ENCODE data around the gene GM2A.

DNA sequence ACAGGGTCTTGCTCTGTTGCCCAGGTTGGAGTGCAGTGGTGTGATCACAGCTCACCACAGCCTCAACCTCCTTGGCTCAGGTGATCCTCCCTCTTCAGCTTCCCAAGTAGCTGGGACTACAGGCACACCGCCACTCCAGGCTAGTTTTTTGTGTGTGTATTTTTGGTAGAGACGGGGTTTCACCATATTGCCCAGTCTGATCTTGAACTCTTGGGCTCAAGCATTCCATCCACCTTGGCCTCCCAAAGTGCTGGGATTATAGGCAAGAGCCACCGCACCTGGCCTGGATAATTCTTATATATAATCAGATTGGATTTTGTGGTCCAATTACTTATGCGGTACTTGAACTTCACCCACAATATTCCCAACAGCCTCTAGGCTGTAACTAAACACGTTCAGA lies 48.9 kb upstream of the GM2A start:
- no peak for TF ChIP-seq TRIM24 (CRISPR knock-in tag; IDR thresholded peaks at IDR 0.05)
- no peak for TF ChIP-seq SP2 (CRISPR knock-in tag; IDR thresholded peaks at IDR 0.05)
- TF ChIP-seq, protein P1, sequence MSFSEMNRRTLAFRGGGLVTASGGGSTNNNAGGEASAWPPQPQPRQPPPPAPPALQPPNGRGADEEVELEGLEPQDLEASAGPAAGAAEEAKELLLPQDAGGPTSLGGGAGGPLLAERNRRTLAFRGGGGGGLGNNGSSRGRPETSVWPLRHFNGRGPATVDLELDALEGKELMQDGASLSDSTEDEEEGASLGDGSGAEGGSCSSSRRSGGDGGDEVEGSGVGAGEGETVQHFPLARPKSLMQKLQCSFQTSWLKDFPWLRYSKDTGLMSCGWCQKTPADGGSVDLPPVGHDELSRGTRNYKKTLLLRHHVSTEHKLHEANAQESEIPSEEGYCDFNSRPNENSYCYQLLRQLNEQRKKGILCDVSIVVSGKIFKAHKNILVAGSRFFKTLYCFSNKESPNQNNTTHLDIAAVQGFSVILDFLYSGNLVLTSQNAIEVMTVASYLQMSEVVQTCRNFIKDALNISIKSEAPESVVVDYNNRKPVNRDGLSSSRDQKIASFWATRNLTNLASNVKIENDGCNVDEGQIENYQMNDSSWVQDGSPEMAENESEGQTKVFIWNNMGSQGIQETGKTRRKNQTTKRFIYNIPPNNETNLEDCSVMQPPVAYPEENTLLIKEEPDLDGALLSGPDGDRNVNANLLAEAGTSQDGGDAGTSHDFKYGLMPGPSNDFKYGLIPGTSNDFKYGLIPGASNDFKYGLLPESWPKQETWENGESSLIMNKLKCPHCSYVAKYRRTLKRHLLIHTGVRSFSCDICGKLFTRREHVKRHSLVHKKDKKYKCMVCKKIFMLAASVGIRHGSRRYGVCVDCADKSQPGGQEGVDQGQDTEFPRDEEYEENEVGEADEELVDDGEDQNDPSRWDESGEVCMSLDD (CRISPR knock-in tag; IDR thresholded peaks at IDR 0.05; ENCODE audit: borderline replicate concordance) = no peak
- no peak for TF ChIP-seq ZNF274 (CRISPR knock-in tag; IDR thresholded peaks at IDR 0.05)
